Breast epithelium (tissue), 4 donors: Measurements from ENCODE around the gene ADAD2. TPM values are rescaled to one million over a fixed set of nuclear protein-coding genes. Genes with fewer than 3 reads are reported as not detected.

Experiments used
- DNase-seq, 2 donors: peaks; one replicate each; pipeline ENCODE4 v3.0.0-alpha.2; 2019; ENCODE audit warnings: low spot score in 2 of 2
- H3K27ac ChIP-seq, 2 donors: fragments of 200-600 bp; sonication (generic) in 1 of 2; one replicate each; pipeline ENCODE4 v1.5.1; 2016 to 2019; ENCODE audit warnings: mild to moderate bottlenecking in 1 of 2
- H3K27me3 ChIP-seq, 2 donors: fragments of 200-600 bp; sonication (generic) in 1 of 2; one replicate each; pipeline versions ENCODE4 v1.5.1 to v1.6.0; 2017 to 2019; ENCODE audit warnings: control low read depth in 1 of 2, mild to moderate bottlenecking in 1 of 2
- H3K36me3 ChIP-seq: fragments of 200-600 bp; one replicate; pipeline ENCODE4 v1.5.1; 2019
- H3K4me1 ChIP-seq, 2 donors: fragments of 200-600 bp; sonication (generic); one replicate each; pipeline ENCODE4 v1.5.1; 2016 to 2019; ENCODE audit warnings: control low read depth in 1 of 2
- H3K4me3 ChIP-seq, 3 donors: fragments of 200-600 bp; sonication (generic); 1 replicate in 2 of 3; 2 replicates in 1 of 3; pipeline ENCODE4 v1.5.1; 2016 to 2019; ENCODE audit warnings: mild to moderate bottlenecking in 3 of 3, moderate library complexity in 2 of 3
- H3K9me3 ChIP-seq, 2 donors: fragments of 200-600 bp; sonication (generic) in 1 of 2; one replicate each; pipeline ENCODE4 v1.5.1; 2016 to 2019; ENCODE audit warnings: control low read depth in 1 of 2
- POLR2A ChIP-seq: fragments of 450-650 bp; IDR thresholded peaks from one replicate; pipeline ENCODE4 v1.6.1; 2016; ENCODE audit warnings: antibody characterized with exemption, mild to moderate bottlenecking, moderate library complexity
- POLR2AphosphoS5 ChIP-seq, 3 donors: sonication (generic); formaldehyde crosslinking; IDR thresholded peaks; one replicate each; pipeline ENCODE4 v1.6.1; 2017; ENCODE audit warnings: antibody characterized with exemption in 3 of 3
- intact Hi-C: fragments of 100-400 bp; cut with DNase I; formaldehyde crosslinking; loops from one replicate; pipeline ENCODE4 v1.15.1; 2023; ENCODE audit warnings: low total_unique reads
- total RNA-seq, 3 donors: library from RNA; depleted of rRNA; stranded (reverse); fragments of >200 nt; gene quantifications; one replicate each; pipeline ENCODE4 v1.1.0, GENCODE V29; 2016
- TF ChIP-seq, protein P1 (sequence below), 3 donors: fragments of 450-650 bp; IDR thresholded peaks; one replicate each; pipeline ENCODE4 v1.5.1; 2016 to 2017; ENCODE audit warnings: antibody characterized with exemption in 3 of 3, mild to moderate bottlenecking in 3 of 3, moderate library complexity in 3 of 3

Gene ADAD2
- total RNA-seq, 3 donors from 2014 or later, result 0.15 to 0.96 TPM; not detected in 1

DNA sequence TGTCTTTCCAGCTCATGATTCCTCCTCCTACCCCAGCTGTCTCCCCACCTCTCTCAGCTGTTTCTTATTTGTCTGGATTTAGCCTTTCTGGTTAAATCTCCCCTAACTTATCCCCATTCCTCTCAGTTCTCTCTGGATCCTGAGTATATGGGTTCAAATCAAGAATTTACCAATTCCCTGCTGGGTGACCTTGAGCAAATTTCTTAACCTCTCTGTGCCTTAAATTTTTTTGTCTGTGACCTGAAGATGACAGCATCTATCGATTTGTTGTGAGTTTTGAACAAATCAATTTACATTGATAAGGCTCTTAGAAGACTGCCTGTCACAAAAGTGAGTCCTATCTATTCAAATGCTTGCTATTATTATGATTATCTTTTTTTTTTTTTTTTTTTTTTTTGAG, 50.8 kb downstream of the ADAD2 start:
- intact Hi-C loops, result no loop called here
- no peaks in the 10 kb centered on the region for H3K4me1 ChIP-seq
- no peaks in the 10 kb centered on the region for H3K9me3 ChIP-seq
- H3K36me3 ChIP-seq, result no peaks in the 10 kb centered on the region
- H3K27ac ChIP-seq, result no peak overlapping the region
- no peak for DNase-seq
- TF ChIP-seq POLR2A (no peak), POLR2AphosphoS5 (IDR thresholded peaks at IDR 0.05) (no peak)
- TF ChIP-seq, protein P1, sequence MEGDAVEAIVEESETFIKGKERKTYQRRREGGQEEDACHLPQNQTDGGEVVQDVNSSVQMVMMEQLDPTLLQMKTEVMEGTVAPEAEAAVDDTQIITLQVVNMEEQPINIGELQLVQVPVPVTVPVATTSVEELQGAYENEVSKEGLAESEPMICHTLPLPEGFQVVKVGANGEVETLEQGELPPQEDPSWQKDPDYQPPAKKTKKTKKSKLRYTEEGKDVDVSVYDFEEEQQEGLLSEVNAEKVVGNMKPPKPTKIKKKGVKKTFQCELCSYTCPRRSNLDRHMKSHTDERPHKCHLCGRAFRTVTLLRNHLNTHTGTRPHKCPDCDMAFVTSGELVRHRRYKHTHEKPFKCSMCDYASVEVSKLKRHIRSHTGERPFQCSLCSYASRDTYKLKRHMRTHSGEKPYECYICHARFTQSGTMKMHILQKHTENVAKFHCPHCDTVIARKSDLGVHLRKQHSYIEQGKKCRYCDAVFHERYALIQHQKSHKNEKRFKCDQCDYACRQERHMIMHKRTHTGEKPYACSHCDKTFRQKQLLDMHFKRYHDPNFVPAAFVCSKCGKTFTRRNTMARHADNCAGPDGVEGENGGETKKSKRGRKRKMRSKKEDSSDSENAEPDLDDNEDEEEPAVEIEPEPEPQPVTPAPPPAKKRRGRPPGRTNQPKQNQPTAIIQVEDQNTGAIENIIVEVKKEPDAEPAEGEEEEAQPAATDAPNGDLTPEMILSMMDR (IDR thresholded peaks at IDR 0.05), result no peak
- H3K27me3 ChIP-seq, result peaks cover 0 to 3% of the 10 kb centered on the region in 2 donors
- no peak overlapping the region for H3K4me3 ChIP-seq

DNA sequence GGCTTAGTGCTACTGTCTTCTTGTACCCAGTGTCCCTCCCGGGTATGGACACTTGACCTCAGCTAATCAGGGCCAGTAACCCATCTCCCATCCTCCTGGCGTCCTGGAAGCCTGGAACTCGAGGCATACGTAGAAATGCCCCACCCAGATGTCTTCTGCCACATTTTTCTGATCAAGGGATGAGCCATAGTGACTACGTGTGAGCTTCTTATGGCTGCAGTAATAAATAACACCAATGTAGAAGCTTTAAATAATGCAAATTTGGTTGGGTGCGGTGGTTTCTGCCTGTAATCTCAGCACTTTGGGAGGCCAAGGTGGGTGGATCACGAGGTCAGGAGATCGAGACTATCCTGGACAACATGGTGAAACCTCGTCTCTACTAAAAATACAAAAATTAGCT, 51.9 kb downstream of the ADAD2 start:
- no peak overlapping the region for H3K27ac ChIP-seq
- no peaks in the 10 kb centered on the region for H3K4me1 ChIP-seq
- no peak for DNase-seq
- TF ChIP-seq, protein P1 (IDR thresholded peaks at IDR 0.05), result no peak
- TF ChIP-seq POLR2A (no peak), POLR2AphosphoS5 (IDR thresholded peaks at IDR 0.05) (no peak)
- intact Hi-C loops, result no loop called here
- peaks cover 0 to 3% of the 10 kb centered on the region in 2 donors for H3K27me3 ChIP-seq
- H3K9me3 ChIP-seq, result no peaks in the 10 kb centered on the region
- H3K4me3 ChIP-seq, result no peak overlapping the region
- no peaks in the 10 kb centered on the region for H3K36me3 ChIP-seq

- Histone ChIP-seq H3K27ac (no peak overlapping the region), H3K27me3 (no peaks in the 10 kb centered on the region), H3K36me3 (no peaks in the 10 kb centered on the region), H3K4me3 (no peak overlapping the region), H3K4me1 (no peaks in the 10 kb centered on the region), H3K9me3 (no peaks in the 10 kb centered on the region)
- TF ChIP-seq, protein P1 (IDR thresholded peaks at IDR 0.05), result no peak
- TF ChIP-seq POLR2A, result no peak
- TF ChIP-seq POLR2AphosphoS5 (IDR thresholded peaks at IDR 0.05), result no peak
- intact Hi-C loops, result no loop called here
- DNase-seq, result no peak
Observed at GRCh38 chr16:84243732-84244131, 52.8 kb downstream of the ADAD2 start.

DNA sequence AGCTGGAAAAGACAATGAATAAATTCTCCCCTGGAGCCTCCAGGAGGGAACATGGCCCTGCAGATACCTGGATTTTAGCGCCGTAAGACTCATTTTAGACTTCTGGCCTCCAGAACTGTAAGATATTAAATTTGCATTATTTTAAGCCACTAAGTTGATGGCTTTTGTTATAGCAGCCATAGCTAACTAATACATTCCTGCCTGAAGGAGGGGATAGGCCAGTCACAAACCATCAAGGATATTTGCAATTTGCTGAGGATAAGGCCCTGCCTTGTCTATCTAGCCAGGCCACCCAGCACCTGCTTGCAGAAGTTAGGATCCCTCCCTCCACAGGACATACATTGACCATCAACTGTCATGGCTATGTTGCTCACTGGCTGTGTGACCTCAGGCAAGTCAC, 53.8 kb downstream of the ADAD2 start:
- TF ChIP-seq POLR2AphosphoS5 (IDR thresholded peaks at IDR 0.05), result no peak
- H3K9me3 ChIP-seq, result no peaks in the 10 kb centered on the region
- no peaks in the 10 kb centered on the region for H3K36me3 ChIP-seq
- no peaks in the 10 kb centered on the region for H3K4me1 ChIP-seq
- no peak for DNase-seq
- no peaks in the 10 kb centered on the region for H3K27me3 ChIP-seq
- intact Hi-C loops, result no loop called here
- H3K4me3 ChIP-seq, result no peak overlapping the region
- no peak overlapping the region for H3K27ac ChIP-seq

DNA sequence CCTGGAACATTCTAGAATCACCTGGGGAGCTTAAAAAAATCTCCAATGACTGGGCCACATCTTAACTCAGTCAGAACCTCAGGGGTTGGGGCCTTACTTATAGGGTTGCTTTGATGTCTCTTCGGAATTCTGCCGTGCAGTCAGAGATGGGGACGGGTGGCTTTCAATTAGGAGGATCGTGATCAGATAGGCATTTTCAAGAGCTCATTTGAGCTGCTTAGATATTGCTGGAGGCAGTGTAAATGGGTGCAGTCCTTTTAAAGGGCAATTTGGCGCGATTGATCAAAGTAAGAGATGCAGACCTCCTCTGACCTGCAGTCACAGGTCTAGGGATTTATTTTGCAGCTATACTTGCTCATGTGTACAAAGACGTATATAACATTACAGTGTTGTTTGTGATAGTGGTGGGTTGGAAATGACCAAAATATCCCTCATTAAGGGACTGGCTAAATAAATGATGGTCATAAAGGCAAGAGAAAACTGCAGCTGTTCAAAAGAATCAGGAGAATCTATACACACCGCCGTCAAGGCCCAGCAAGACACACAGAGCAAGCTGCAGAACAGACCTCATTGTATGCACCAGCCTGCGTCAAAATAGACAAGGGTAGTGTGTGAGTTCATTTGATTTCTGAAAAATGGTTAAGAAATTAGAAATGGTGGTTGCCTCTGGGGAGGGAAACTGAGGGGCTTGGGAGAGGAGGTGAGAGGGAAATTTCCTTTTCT, 55.2 kb downstream of the ADAD2 start:
- no peak for TF ChIP-seq POLR2A
- no peaks in the 10 kb centered on the region for H3K27me3 ChIP-seq
- no peak overlapping the region for H3K4me3 ChIP-seq
- no peak for DNase-seq
- intact Hi-C loops, result no loop called here
- no peaks in the 10 kb centered on the region for H3K9me3 ChIP-seq
- H3K4me1 ChIP-seq, result no peaks in the 10 kb centered on the region
- no peaks in the 10 kb centered on the region for H3K36me3 ChIP-seq
- H3K27ac ChIP-seq, result no peak overlapping the region

GRCh38 chr16:84246679-84247077, 55.7 kb downstream of the ADAD2 start:
- H3K4me3 ChIP-seq, result no peak overlapping the region
- H3K36me3 ChIP-seq, result no peaks in the 10 kb centered on the region
- no peaks in the 10 kb centered on the region for H3K27me3 ChIP-seq
- H3K4me1 ChIP-seq, result no peaks in the 10 kb centered on the region
- H3K9me3 ChIP-seq, result no peaks in the 10 kb centered on the region
- H3K27ac ChIP-seq, result no peak overlapping the region
- DNase-seq, result no peak
- intact Hi-C loops, result no loop called here
- TF ChIP-seq POLR2AphosphoS5 (IDR thresholded peaks at IDR 0.05) (no peak), POLR2A (no peak)
- TF ChIP-seq, protein P1 (IDR thresholded peaks at IDR 0.05), result no peak

Other genes with a start within 250 kb of the ADAD2 start
- 1 to 10 TPM; 3.0 to 3.5 (median 3.3) TPM for gene OSGIN1, start 237.9 kb upstream of the ADAD2 start, total RNA-seq
- gene NECAB2, start 222.9 kb upstream of the ADAD2 start, total RNA-seq, result 1 to 10 TPM in 1 of 3 donors, not detected in 2; 1.5 TPM
- not detected for gene SLC38A8, start 148.4 kb upstream of the ADAD2 start, total RNA-seq
- gene MBTPS1, start 74.2 kb upstream of the ADAD2 start, total RNA-seq, result 100 to 1,000 TPM in 2 of 3 donors, 10 to 100 TPM in 1; 95.4 to 142 (median 121) TPM
- gene HSDL1, start 46.0 kb upstream of the ADAD2 start, total RNA-seq, result 10 to 100 TPM; 17.0 to 25.8 (median 21.0) TPM
- 1 to 10 TPM in 2 of 3 donors, not detected in 1; 1.2 to 9.5 TPM for gene DNAAF1, start 45.8 kb upstream of the ADAD2 start, total RNA-seq
- 10 to 100 TPM; 29.5 to 52.7 (median 39.0) TPM for gene TAF1C, start 4.1 kb upstream of the ADAD2 start, total RNA-seq
- not detected for gene KCNG4, start 48.9 kb downstream of the ADAD2 start, total RNA-seq
- gene WFDC1, start 103.7 kb downstream of the ADAD2 start, total RNA-seq, result 1 to 10 TPM in 2 of 3 donors, under 1 TPM in 1; 0.16 to 3.3 (median 1.3) TPM
- gene ATP2C2, start 177.4 kb downstream of the ADAD2 start, total RNA-seq, result 10 to 100 TPM in 1 of 3 donors, 1 to 10 TPM in 1, not detected in 1; 6.0 to 28.5 TPM